C4-2B (cell line): ENCODE data around the gene REST.

Experiments used
- H3K27ac ChIP-seq: fragments of 450-650 bp; 2 replicates; pipeline ENCODE4 v1.5.1; 2017
- ZFX ChIP-seq: fragments of 450-650 bp; IDR thresholded peaks from 2 replicates; pipeline ENCODE4 v1.6.1; 2017
- TF ChIP-seq, protein P1 (sequence below): fragments of 450-650 bp; conservative IDR thresholded peaks from 2 replicates; pipeline ENCODE4 v1.5.1; 2017; ENCODE audit warnings: mild to moderate bottlenecking

REST gene

DNA sequence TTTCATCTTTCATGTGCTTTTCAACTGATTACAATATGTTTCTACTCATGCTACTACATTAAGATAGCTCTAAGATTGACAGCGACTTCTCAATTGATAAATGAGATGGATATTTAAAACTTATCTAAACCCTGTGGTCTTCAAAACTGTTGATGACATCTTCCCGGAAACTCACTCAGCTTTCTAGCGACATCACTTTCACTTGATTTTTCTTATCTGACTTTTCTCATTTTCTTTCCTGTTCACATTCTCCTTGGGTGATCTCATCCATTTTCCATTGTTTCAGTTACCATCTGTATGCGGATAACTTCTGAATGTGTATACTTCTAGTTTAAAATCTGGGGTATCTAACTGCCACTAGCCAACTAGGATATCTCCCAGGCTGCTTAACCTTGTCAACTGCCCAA is 74.1 kb downstream of the REST start:
- TF ChIP-seq, protein P1, sequence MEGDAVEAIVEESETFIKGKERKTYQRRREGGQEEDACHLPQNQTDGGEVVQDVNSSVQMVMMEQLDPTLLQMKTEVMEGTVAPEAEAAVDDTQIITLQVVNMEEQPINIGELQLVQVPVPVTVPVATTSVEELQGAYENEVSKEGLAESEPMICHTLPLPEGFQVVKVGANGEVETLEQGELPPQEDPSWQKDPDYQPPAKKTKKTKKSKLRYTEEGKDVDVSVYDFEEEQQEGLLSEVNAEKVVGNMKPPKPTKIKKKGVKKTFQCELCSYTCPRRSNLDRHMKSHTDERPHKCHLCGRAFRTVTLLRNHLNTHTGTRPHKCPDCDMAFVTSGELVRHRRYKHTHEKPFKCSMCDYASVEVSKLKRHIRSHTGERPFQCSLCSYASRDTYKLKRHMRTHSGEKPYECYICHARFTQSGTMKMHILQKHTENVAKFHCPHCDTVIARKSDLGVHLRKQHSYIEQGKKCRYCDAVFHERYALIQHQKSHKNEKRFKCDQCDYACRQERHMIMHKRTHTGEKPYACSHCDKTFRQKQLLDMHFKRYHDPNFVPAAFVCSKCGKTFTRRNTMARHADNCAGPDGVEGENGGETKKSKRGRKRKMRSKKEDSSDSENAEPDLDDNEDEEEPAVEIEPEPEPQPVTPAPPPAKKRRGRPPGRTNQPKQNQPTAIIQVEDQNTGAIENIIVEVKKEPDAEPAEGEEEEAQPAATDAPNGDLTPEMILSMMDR: no peak
- no peak for TF ChIP-seq ZFX
- no peak overlapping the region for H3K27ac ChIP-seq

DNA sequence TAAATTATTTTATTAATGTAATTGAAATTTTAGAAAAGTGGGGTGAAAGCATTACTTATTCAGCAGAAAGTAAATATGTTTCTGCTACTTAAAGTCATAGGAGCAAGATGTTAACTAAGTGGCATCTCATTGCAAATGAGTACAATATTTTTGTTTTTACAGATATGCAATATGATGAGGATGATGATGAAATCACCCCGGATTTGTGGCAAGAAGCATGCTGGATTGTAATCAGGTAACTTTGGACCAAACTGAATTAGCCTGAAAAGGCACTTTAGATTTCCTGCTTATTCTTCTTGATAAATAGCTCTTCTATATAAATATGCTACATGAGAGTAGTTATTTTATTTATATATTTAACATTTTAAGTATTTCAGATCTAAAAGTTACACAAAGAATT is 78.5 kb downstream of the REST start:
- TF ChIP-seq, protein P1: no peak
- TF ChIP-seq ZFX: no peak
- no peak overlapping the region for H3K27ac ChIP-seq

DNA sequence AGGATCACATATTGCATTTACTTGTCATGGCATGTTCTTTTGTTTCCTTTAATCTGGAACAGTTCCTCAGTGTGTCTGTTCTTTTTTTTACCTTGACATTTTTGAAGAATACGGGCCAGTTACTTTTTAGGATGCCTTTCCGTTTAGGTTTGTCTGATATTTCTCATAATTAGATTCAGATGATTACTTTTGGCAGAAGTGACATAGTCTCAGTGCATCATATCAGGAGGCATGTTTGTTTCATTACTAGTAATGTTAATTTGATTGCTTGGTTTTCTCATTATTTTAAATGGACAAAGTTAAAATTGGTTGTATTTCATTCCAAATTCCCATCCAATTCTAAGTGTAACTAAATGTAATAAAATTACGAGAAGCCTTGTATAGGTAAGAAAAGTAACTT is 79.3 kb downstream of the REST start:
- no peak for TF ChIP-seq ZFX
- TF ChIP-seq, protein P1: no peak
- no peak overlapping the region for H3K27ac ChIP-seq

DNA sequence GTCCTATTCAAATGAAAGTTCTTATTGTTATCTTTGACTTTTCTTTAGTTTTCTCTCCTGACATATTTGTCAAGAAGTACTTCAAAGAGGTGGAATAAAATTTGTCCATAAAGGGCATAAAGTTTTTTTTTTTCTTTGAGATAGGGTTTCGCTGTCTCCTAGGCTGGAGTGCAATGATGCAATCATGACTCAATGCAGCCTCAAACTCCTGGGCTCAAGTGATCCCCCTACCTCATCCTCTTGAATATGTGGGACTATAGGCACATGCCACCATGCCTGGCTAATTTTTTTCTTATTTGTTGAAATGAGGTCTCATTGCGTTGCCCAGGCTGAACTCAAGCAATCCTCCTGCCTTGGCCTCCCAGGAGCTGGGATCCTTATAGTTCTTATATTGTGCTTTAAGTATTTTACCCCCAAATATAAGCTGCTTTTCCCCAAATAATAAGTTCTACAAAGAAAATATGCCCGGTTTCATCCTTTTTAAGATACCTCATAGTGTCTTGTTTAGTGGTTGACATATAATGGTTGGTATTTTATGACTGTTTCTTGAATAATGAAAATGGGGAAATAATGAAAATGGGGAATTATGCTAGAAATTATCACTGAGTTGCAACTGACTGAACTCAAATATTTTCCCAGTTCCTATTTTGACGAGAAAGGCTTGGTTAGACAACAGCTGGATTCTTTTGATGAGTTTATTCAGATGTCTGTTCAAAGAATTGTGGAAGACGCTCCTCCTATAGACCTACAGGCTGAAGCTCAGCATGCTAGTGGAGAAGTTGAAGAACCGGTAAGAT is 82.6 kb downstream of the REST start:
- H3K27ac ChIP-seq: no peak overlapping the region

DNA sequence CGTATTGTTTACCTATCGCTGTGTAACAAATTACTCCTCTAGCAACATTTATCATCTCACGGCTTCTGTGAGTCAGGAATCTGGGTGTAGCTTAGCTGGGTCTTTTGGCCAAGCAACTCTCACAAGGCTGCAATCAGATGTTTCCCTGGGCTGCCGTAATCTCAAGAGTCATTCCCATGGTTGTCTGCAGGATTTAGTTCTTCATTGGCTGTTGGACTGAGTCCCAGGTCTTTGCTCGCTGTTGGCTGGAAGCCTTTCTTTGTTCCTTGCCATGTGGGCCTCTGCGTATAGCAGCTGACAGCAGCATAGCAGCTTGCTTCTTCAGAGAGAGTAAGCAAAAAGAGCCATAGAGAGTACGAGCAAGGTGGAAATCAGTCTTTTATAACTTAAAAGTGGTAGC is 87.8 kb downstream of the REST start:
- TF ChIP-seq, protein P1: no peak
- TF ChIP-seq ZFX: no peak
- peak overlapping the region; percentile 50 for H3K27ac ChIP-seq

More for the DNA sequence above, 82.6 kb downstream of the REST start:
- TF ChIP-seq, protein P1: no peak
- no peak for TF ChIP-seq ZFX

DNA sequence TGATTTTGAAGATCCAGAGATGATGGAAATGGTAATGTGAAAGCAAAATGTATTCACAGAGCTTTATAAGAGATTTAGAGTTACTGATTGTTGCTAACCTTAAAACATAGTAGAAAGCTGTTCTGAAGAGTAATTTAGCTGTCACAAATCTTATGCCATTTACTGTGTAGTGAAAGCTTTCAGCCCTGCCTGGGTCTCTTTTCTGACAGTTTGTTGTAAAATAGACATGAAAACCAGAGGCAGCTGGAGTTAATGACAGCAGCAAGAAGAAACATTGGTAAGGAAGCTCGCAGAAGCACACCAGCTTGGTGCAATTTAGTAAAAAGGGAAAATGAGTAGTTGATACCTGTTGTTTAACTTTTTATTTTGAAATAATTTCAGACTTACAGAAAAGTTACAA is 92.1 kb downstream of the REST start:
- TF ChIP-seq, protein P1: no peak
- TF ChIP-seq ZFX: no peak
- no peak overlapping the region for H3K27ac ChIP-seq

DNA sequence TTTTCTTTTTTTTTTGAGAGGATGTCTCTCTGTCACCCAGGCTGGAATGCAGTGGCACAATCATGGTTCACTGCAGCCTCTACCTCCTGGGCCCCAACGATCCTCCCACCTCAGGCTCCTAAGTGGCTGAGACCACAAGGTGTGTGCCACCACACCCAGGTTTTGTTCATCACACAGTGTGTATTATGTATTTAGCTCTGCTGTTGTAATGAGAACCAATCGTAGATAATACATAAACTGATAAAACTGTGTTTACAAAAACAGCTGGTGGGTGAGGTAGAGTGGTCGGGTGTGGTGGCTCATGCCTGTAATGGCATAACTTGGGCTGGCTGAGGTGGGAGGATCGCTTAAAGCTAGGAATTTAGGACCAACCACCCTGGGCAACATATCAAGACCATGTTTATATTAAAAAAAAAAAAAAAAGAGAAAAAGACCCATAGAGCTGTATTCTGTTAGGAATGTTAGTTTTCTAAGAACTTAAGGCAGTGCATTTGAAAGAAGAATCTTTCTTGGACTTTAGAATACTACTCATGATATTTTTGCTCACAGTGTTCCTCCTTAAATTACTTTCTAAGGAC is 105.9 kb downstream of the REST start:
- TF ChIP-seq, protein P1: no peak
- no peak for TF ChIP-seq ZFX
- H3K27ac ChIP-seq: no peak overlapping the region
